Measurements from ENCODE around the gene RCCD1.

The RCCD1 gene

DNA sequence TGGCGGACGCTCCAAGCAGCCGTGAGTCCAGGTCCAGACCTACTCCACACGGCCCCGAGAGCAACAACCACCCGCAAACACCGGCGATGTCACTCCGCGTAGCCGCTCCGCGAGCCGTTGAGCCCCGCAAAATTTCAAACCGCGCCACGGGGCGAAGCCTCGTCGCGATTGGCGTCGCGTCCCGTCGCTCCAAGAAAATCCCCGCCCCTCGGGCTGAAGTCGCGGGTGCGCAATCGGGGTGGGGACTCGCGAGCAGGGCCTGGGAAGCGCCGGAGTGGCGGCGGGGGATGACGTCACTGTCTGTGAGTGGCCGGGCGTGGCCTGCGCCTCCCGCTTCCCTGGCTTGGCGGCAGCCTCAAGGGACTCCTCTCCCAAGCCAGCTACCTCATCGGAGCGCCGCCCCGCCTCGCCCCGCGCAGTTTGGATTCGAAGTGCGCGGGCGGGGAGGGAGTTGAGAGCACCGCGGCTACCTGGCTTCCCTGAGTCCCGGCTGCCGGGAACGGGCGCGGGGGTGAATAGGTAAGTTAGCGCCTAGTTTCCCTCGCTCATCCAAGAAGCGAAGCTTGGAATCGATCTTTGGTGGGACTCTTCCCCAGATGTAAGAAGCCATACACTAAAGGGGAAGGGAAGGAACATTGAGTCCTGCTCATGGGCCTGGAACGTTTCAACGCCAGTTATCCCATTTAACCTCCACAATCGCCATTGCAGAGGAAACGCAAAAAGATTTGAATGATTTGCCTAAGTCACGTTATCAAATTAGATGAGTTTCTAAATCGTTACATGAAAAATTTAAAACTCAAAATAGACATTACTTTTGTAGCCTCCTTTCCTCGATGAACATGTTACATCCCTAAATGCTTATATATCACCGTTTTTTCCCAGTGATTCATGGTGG, 40.0 kb downstream of the RCCD1 start, which contains the start of gene PRC1 (continued):
- peak; percentile 76 for TF ChIP-seq MZF1 (tag by site-specific recombination; IDR thresholded peaks at IDR 0.05; ENCODE audit: borderline replicate concordance)
- peak; percentile 84 for TF ChIP-seq WT1 (tag by site-specific recombination; IDR thresholded peaks at IDR 0.05)
- TF ChIP-seq SCRT1 (tag by site-specific recombination; IDR thresholded peaks at IDR 0.05; ENCODE audit: borderline replicate concordance), result no peak
- TF ChIP-seq ZNF248 (tag by site-specific recombination; IDR thresholded peaks at IDR 0.05), result no peak
- no peak; the same call in 1 of the 2 replicates for TF ChIP-seq TSHZ1 (tag by site-specific recombination; IDR thresholded peaks at IDR 0.05; ENCODE audit: borderline replicate concordance)
- no peak for TF ChIP-seq TCF7L2 (IDR thresholded peaks at IDR 0.05; ENCODE audit: borderline replicate concordance, low read depth, low read length)
- TF ChIP-seq, protein P1, sequence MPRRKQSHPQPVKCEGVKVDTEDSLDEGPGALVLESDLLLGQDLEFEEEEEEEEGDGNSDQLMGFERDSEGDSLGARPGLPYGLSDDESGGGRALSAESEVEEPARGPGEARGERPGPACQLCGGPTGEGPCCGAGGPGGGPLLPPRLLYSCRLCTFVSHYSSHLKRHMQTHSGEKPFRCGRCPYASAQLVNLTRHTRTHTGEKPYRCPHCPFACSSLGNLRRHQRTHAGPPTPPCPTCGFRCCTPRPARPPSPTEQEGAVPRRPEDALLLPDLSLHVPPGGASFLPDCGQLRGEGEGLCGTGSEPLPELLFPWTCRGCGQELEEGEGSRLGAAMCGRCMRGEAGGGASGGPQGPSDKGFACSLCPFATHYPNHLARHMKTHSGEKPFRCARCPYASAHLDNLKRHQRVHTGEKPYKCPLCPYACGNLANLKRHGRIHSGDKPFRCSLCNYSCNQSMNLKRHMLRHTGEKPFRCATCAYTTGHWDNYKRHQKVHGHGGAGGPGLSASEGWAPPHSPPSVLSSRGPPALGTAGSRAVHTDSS (tag by site-specific recombination; IDR thresholded peaks at IDR 0.05), result peak; percentile 35; the same call in 1 of the 2 replicates
- TF ChIP-seq ZNF658 (tag by site-specific recombination; IDR thresholded peaks at IDR 0.05), result no peak
- TF ChIP-seq ZNF473 (tag by site-specific recombination; IDR thresholded peaks at IDR 0.05), result no peak
- no peak for TF ChIP-seq ZNF837 (tag by site-specific recombination; IDR thresholded peaks at IDR 0.05)
- peak; percentile 24 for TF ChIP-seq KLF16 (tag by site-specific recombination; IDR thresholded peaks at IDR 0.05)
- TF ChIP-seq ZNF791 (tag by site-specific recombination; IDR thresholded peaks at IDR 0.05), result no peak
- TF ChIP-seq, protein P2, sequence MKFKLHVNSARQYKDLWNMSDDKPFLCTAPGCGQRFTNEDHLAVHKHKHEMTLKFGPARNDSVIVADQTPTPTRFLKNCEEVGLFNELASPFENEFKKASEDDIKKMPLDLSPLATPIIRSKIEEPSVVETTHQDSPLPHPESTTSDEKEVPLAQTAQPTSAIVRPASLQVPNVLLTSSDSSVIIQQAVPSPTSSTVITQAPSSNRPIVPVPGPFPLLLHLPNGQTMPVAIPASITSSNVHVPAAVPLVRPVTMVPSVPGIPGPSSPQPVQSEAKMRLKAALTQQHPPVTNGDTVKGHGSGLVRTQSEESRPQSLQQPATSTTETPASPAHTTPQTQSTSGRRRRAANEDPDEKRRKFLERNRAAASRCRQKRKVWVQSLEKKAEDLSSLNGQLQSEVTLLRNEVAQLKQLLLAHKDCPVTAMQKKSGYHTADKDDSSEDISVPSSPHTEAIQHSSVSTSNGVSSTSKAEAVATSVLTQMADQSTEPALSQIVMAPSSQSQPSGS (tag by site-specific recombination; IDR thresholded peaks at IDR 0.05; ENCODE audit: low read depth), result peak; percentile 100
- TF ChIP-seq ZNF561 (tag by site-specific recombination; IDR thresholded peaks at IDR 0.05; ENCODE audit: borderline replicate concordance), result peak; percentile 94
- TF ChIP-seq ZNF175 (tag by site-specific recombination; IDR thresholded peaks at IDR 0.05), result no peak
- TF ChIP-seq ELK4 (IDR thresholded peaks at IDR 0.05; ENCODE audit: borderline replicate concordance, low read depth, low read length), result no peak
- peak; percentile 60; the same call in 1 of the 2 replicates for TF ChIP-seq ZNF335 (tag by site-specific recombination; conservative IDR thresholded peaks at IDR 0.05)
- no peak for TF ChIP-seq ZNF114 (tag by site-specific recombination; IDR thresholded peaks at IDR 0.05)
- TF ChIP-seq ZBTB11 (tag by site-specific recombination; conservative IDR thresholded peaks at IDR 0.05; ENCODE audit: low read depth), result peak; percentile 32; the same call in 1 of the 2 replicates
- TF ChIP-seq ZNF140 (tag by site-specific recombination; IDR thresholded peaks at IDR 0.05), result no peak
- TF ChIP-seq GFI1B (tag by site-specific recombination; IDR thresholded peaks at IDR 0.05), result no peak
- no peak for TF ChIP-seq ZNF416 (tag by site-specific recombination; IDR thresholded peaks at IDR 0.05)
- TF ChIP-seq KLF10 (tag by site-specific recombination; IDR thresholded peaks at IDR 0.05), result peak; percentile 46
- no peak for TF ChIP-seq ZNF777 (tag by site-specific recombination; IDR thresholded peaks at IDR 0.05; ENCODE audit: borderline replicate concordance)
- TF ChIP-seq ZNF626 (tag by site-specific recombination; IDR thresholded peaks at IDR 0.05), result no peak
- TF ChIP-seq ZNF510 (tag by site-specific recombination; IDR thresholded peaks at IDR 0.05; ENCODE audit: insufficient replicate concordance), result no peak
- TF ChIP-seq ZNF221 (tag by site-specific recombination; IDR thresholded peaks at IDR 0.05; ENCODE audit: borderline replicate concordance), result no peak
- TF ChIP-seq ZNF302 (tag by site-specific recombination; IDR thresholded peaks at IDR 0.05; ENCODE audit: low read depth), result no peak

Data from HEK293 (cell line).